Amygdala (tissue), 56 donors: ENCODE data around the gene WDFY1.

Source experiments
- DNase-seq, 56 donors: peaks; one replicate each; lab custom pipeline; 2025; lab: John Stamatoyannopoulos, UW

Gene WDFY1

DNA sequence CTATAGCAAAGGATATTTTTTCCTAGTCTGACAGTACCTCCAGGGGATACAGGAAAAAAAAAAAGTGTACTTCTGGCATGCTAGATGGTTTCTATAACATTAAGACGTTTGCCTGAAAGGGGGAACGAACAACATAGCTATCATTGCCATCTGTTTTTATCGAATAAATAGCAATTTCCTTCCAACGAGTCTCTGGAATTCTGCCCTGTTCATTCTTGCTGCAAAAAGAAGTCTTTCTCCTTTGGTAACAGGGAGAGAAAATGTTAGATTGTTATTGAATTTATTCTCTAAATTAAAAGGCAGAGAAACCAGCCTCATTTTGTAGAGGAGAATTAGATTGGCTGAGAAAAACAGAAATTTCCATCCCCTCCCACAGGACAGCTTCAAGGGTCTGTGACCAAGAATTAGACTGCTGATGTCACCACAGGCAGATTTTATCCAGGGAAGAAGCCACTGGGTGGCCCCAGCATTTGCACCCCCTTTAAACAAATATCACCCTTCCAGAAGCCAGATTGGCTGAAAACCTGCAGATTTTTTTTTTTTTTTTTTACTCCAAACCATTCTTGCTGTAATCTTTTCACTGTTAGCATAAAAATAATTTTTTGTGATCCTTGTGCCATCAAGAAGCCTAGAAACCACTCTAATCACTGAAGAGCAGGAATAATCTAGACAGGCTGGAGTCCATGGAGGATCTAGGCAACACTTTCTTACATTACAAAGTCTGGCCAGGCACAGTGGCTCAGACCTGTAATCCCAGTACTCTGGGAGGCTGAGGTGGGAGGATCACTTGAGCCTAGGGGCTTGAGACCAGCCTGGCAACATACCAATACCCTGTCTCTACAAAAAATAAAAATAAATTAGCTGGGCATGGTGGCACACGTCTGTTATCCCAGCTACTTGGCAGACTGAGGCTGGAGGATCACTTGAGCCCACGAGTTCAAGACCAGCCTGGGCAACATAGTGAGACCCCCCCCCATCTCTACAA lies 12.0 kb downstream of the WDFY1 start:
- peak in 2 of 56 donors; percentile 2 to 12 for DNase-seq

- peak in 55 of 56 donors; percentile 9 to 90 (median 69) for DNase-seq
Measured at GRCh38 chr2:223930103-223930976, 14.8 kb downstream of the WDFY1 start.

DNA sequence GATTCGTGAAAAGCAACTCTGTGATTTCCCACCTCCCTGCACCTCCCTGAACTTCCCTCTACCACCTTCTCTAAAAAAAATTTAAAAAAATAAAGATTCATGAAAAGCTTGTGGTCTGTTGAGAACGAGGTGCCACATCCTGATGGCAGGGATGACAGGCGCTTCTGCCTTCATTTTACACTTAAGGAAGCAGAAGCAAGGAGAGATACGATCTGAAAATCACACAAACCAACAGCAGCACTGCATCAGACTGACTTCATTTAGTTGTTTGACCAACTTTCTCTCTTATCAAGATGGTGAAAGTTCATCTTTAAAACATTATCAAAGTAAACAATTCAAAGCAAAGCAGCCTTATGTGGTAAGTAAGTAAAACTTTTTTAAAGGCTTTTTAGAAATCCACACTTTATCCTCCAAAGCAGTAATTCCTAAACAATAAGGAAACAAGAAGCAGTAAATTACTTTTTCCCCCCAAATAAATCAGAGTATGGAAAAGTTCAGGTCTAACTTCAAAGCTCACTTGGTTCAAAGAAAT lies 15.5 kb downstream of the WDFY1 start:
- no peak for DNase-seq

DNA sequence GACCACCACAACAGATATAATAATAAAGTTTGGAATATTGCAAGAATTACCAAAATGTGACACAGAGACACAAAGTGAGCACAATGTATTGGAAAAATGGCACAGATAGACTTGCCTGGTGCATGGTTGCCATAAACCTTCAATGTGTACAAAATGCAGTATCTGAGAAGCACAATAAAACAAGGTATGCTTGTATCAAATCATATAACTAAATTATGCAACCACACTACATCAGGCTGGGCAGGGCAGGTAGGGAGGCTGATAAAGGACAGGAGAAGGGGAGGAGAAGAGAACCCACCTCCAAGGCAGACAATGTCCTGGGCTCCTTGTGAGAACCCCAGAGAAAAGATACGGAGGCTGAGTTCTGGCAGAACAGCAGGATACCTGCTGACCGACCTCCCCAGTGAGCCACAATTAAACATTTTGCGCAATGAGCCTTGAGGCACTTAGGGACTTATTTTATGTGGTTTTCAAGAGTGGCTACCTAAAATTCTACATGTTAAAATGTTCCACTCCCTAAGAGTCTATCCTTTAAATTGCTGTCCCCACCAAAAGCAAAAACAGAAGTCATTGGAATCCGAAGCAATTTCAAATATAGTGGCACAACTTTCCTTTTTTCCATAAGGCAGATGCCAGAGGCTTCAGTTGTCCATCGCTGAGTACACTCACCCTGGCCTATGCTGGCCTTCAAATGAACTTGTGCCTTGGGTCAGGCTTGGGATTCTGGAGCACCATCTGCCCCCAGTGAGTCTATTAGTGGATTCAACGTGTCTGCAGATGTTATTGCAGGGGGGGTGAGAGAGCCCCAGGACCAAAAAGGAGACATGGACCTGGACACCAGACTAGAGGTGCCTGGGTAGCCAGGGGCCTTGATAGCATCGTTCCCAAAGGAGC lies 16.8 kb downstream of the WDFY1 start:
- no peak for DNase-seq

DNA sequence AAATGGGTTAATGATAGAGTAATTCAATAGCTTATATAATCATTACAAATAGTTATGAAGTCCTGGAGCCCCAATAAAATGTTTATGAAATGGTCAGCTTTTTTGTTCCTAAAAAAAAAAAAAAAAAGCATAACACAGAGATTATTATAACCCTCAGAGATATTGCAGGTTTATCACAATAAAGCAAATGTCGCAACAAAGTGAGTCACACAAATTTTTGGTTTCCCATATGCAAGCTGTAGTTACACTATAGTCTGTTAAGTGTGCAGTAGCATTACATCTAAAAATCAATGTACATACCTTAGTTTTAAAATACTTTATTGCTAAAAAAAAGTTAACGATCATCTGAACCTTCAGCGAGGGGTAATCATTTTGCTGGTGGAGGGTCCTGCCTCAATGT lies 20.0 kb downstream of the WDFY1 start:
- DNase-seq = no peak

GRCh38 chr2:223923976-223924375 lies 21.2 kb downstream of the WDFY1 start:
- no peak for DNase-seq

- no peak for DNase-seq
Measured at GRCh38 chr2:223922308-223922707, 22.8 kb downstream of the WDFY1 start.

GRCh38 chr2:223921204-223921603 lies 23.9 kb downstream of the WDFY1 start:
- DNase-seq = no peak

- DNase-seq = no peak
Measured at GRCh38 chr2:223920109-223920508, 25.0 kb downstream of the WDFY1 start.

- no peak for DNase-seq
Measured at GRCh38 chr2:223918671-223919134, 26.4 kb downstream of the WDFY1 start.

- DNase-seq = no peak
Measured at GRCh38 chr2:223916181-223916920, 28.8 kb downstream of the WDFY1 start.

DNA sequence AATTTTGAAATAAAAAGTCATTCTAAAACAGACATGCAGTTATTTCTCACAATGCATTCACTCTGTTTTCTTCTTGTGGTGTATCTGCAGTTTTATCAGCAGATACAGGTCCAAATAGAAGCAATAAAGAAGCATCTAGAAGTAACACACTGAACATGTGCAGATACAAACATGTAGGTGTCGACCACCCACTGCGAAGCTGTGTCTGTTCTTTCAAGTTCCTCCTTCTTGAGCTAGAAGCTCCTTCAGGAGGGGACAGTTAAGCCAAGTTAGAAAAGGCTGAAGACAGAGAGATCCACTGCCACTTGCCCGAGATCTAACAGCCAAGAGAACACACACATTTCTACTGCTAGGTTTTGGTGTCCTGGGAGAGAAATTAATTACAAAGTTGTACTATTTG lies 30.1 kb downstream of the WDFY1 start:
- DNase-seq = no peak

DNA sequence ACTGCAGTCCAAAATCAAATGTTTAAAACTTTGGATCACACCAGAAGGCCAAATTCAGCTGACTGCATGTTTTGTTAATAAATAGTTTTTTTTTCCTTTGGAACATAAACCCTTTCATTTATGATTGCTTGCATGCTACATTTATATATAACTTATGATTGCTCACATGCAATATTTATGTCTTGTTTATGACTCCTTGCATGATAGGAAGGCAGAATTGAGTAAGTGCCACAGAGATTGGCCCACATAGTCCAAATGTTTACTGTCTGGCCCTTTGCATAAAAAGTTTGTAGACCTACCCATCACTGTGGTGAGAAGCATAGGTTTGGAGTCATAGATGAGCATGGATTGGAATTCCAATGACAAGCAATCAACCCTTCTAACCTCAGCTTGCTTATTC lies 30.8 kb downstream of the WDFY1 start:
- no peak for DNase-seq

GRCh38 chr2:223909001-223909741 lies 36.0 kb downstream of the WDFY1 start:
- DNase-seq = no peak

- DNase-seq = no peak
Measured at GRCh38 chr2:223908304-223908998, 36.7 kb downstream of the WDFY1 start.

DNA sequence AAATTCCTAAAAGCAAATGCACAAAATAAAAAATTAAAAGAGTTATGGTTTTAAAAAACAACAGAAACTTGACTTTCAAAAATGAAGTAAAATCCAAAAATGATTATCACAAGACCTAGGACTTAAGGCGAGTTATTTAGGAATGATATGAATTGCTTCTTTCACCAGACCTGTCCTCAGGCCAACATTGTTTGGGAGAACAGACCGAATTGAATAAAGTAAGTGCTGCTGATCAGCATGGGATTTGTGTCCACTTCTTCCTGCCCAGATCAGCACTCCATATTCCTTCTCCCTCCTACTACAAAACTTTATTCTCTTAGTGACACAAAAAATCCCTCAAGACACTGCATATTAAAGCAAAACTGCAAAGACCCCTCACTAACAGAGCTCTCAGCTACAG lies 39.1 kb downstream of the WDFY1 start:
- no peak for DNase-seq

- no peak for DNase-seq
Measured at GRCh38 chr2:223901854-223902253, 43.3 kb downstream of the WDFY1 start.

DNA sequence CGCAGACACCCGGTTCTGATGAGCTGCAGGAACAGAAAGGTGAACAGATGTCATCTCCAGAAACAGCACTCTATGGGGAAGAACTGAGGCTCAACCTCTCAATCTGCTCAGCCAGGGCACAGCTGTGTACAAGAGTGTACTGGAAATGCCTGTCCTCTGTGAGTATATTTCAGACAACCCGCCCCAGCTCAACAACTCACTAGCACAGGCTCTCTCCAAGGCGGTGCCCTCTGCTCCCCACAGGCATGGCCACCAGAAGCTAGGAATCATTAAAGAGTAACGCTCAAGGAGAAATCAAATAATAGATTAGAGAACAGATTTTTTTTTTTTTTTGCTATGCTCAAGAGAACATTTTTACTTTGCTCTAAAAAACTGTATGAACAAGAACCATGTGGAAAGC lies 43.8 kb downstream of the WDFY1 start:
- DNase-seq = no peak
